Tibial nerve (tissue), 4 donors: ENCODE measurements around the gene TTC1.

ENCODE experiments used
- CTCF ChIP-seq, 5 experiments: fragments of 200-600 bp in 3 of 5; fragments of 450-650 bp in 2 of 5; sonication (generic) in 3 of 5; IDR thresholded peaks; one replicate each; pipeline ENCODE4 v1.5.1; 2016 to 2019; ENCODE audit warnings: antibody characterized with exemption in 5 of 5, mild to moderate bottlenecking in 3 of 5, moderate library complexity in 2 of 5
- EP300 ChIP-seq, 2 donors: sonication (generic); formaldehyde crosslinking; IDR thresholded peaks; one replicate each; pipeline ENCODE4 v1.6.1; 2017; ENCODE audit warnings: antibody characterized with exemption in 2 of 2, mild to moderate bottlenecking in 1 of 2

GRCh38 chr5:160064995-160065614, 56.2 kb downstream of the TTC1 start:
- TF ChIP-seq EP300 (IDR thresholded peaks at IDR 0.05) (no peak), CTCF (IDR thresholded peaks at IDR 0.05) (no peak)
